SU-DHL-6 (cell line): Measurements from ENCODE around the gene RAB10.

Experiments used
- CTCF ChIP-seq: fragments of 200-600 bp; sonication (generic); IDR thresholded peaks from one replicate; pipeline ENCODE4 v1.5.1; 2017; ENCODE audit warnings: antibody characterized with exemption, mild to moderate bottlenecking, low read length, moderate library complexity; ENCODE audit not compliant: insufficient read depth, poor library complexity, severe bottlenecking
- EZH2phosphoT487 ChIP-seq: fragments of 200-600 bp; sonication (generic), shearing (Covaris generic); conservative IDR thresholded peaks from 2 replicates; pipeline ENCODE4 v1.6.1; 2018; ENCODE audit warnings: mild to moderate bottlenecking, antibody characterized with exemption, low read length, moderate library complexity, mixed read lengths

DNA sequence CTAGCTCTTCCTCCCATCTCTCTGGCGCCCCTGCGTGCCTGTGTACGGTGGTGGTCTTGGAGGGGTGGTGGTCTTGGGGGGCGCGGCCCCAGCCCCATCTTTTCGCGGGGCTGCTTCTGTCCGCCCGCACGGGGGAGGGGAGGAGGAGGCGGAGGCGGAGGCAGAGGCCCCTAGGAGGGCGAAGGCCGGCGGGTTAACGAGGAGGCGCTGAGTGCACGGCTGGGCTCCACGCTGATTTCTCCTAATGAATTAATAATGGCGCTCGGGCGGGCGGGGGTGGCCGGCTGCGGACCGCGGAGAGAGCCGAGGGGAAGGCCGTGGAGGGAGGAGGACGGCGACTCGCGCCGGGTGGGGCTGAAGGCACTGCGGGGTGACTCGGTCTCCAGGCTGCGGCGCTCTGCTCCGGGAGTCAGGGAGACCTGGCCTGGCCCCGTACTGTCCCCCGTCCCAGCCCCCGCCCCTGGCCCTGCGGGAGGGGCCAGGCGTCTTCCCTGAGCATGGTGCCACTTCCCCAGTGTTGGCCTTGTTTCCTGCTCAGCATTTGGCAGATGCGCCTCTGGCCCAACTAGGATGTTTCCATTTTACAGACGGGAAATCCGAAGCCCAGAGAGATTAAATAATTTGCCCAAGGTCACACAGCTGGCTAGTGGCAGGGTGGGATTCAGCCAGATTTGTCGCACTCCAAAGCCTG, 145.0 kb downstream of the RAB10 start:
- TF ChIP-seq CTCF (no peak), EZH2phosphoT487 (no peak)
